Jurkat, Clone E6-1 (cell line): ENCODE results near the gene KCNS1. TPM values are rescaled to one million over a fixed set of nuclear protein-coding genes. Genes with fewer than 3 reads are reported as not detected.
"Not testable (repeated sequence)": the region's sequence is repeated elsewhere in the genome, so short reads cannot be mapped to it uniquely, and the experiment has no call there.

Experiments used
- DNase-seq: peaks from one replicate; pipeline ENCODE4 v3.0.0-alpha.2; 2011; ENCODE audit warnings: low read depth, low spot score
- H3K4me3 ChIP-seq: 2 replicates; pipeline ENCODE4 v1.5.1; 2011; ENCODE audit warnings: mild to moderate bottlenecking, low read length, control low read depth, moderate library complexity
- polyA plus RNA-seq: library from polyadenylated mRNA; unstranded; fragments of >200 nt; gene quantifications from one replicate; pipeline ENCODE4 v1.2.1, GENCODE V29; 2012; ENCODE audit warnings: missing spikeins; ENCODE audit not compliant: insufficient read length, insufficient read depth

Gene KCNS1, protein sequence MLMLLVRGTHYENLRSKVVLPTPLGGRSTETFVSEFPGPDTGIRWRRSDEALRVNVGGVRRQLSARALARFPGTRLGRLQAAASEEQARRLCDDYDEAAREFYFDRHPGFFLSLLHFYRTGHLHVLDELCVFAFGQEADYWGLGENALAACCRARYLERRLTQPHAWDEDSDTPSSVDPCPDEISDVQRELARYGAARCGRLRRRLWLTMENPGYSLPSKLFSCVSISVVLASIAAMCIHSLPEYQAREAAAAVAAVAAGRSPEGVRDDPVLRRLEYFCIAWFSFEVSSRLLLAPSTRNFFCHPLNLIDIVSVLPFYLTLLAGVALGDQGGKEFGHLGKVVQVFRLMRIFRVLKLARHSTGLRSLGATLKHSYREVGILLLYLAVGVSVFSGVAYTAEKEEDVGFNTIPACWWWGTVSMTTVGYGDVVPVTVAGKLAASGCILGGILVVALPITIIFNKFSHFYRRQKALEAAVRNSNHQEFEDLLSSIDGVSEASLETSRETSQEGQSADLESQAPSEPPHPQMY
- polyA plus RNA-seq = not detected

- DNase-seq = no peak
- H3K4me3 ChIP-seq = no peak within 1 kb of the TSS
Measured at GRCh38 chr20:45100563-45101245, at the start of gene KCNS1. Gene KCNS1 (minus strand): TSS chr20:45101127. CDS start chr20:45099236, 1,891 bp downstream.

DNA sequence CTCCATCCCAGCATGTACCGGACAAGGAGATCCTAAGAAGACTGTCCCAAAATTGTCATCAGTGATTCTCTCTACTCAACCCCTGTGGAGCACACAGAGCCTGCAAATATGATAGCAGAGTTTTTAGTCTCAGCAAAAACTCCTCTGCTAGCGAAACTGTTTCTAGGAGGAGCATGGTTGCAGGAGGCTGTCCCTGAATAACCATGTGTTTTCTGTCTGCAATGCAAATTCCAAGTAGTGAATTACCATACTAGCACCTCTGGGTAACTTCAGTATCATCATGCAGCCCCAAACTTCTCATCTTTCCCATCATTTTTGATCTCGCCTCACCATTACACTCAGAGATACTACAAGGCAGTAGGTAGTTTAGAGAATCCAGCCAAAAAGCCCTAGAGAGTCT, 48.1 kb upstream of the KCNS1 start:
- DNase-seq = no peak
- no peak overlapping the region for H3K4me3 ChIP-seq

GRCh38 chr20:45140836-45141235, 39.9 kb upstream of the KCNS1 start:
- no peak overlapping the region for H3K4me3 ChIP-seq

DNA sequence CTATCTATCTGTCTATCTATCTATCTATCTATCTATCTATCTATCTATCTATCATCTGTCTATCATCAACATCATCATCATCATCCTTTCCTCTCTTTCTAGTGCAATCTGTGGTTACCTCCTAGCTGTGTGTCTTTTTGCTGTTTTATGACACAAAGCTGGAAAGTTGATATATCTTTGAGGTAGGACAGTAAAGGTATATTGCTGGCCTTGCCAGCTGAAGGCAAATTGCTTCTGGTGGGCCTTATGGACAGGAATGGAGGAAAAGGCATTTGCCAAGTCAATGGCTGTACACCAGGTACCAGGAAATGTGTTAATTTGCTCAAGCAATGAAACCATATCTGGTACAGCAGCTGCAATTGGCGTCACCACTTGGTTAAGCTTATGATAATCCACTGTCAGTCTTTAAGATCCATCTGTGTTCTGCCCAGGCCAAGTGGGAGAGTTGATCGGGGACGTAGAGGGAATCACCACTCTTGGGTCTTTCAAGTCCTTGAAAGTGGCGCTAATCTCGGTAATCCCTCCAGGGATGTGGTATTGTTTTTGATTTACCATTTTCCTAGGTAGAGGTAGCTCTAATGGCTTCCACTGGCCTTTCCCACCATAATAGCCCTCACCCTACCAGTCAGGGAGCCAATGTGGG, 38.9 kb upstream of the KCNS1 start:
- DNase-seq, H3K4me3 ChIP-seq: not testable (repeated sequence)

More at GRCh38 chr20:45140836-45141235, 39.9 kb upstream of the KCNS1 start:
- DNase-seq = no peak

- H3K4me3 ChIP-seq = peak overlapping the region; percentile 7; the same call in 1 of the 2 replicates
- peak; percentile 40 for DNase-seq
Measured at GRCh38 chr20:45138561-45139300, 37.8 kb upstream of the KCNS1 start.

DNA sequence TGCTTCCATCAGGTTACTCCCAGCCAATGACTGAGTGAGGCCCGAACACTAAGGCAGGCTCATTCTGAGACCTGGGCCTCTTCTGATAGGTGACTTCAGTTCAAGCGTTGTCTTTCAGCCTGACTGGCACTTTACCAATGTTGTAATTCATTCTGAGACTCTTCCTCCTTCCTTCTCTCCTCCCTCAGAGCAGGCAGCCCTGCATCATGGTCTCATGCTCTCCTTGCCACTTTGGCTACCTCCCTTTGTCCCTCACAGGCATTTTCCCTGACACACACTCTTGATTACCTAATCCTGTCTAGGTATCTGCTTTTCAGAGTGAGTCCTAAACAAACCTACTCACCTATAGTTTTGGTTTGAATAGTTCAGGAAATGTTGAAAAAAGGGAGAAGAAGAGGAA, 36.0 kb upstream of the KCNS1 start:
- no peak for DNase-seq
- H3K4me3 ChIP-seq = no peak overlapping the region

GRCh38 chr20:45128099-45128498, 27.2 kb upstream of the KCNS1 start:
- no peak overlapping the region for H3K4me3 ChIP-seq
- DNase-seq = no peak

GRCh38 chr20:45124365-45124764, 23.4 kb upstream of the KCNS1 start, which contains the start of gene WFDC12:
Gene WFDC12 (minus strand): TSS chr20:45124465. CDS start chr20:45124447, 18 bp downstream.
- DNase-seq = no peak
- no peak within 1 kb of the TSS for H3K4me3 ChIP-seq

DNA sequence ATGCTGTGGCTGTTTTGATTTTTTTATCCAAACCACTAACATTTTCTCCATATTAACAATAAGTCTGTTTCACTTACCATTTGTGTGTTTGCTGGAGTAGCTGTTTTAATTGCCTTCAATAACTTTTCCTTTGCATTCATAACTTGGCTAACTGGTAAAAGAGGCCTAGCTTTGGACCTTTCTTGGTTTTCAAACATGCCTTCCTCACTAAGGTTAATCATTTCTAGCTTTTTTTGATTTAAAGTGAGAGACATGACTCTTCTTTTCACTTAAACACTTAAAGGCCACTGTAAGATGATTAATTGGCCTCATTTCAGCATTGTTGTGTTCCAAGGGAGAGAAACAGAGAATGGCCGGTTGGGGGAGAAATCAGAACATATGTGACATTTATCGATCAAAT, 20.5 kb upstream of the KCNS1 start:
- no peak for DNase-seq
- H3K4me3 ChIP-seq = no peak overlapping the region

- no peak overlapping the region for H3K4me3 ChIP-seq
- DNase-seq = no peak
Measured at GRCh38 chr20:45119556-45120266, 18.8 kb upstream of the KCNS1 start.

GRCh38 chr20:45118028-45118427, 17.1 kb upstream of the KCNS1 start:
- no peak for DNase-seq

GRCh38 chr20:45117581-45117980, 16.7 kb upstream of the KCNS1 start:
- no peak overlapping the region for H3K4me3 ChIP-seq

More at GRCh38 chr20:45118028-45118427, 17.1 kb upstream of the KCNS1 start:
- H3K4me3 ChIP-seq = no peak overlapping the region

GRCh38 chr20:45115829-45116228, 14.9 kb upstream of the KCNS1 start:
- DNase-seq = no peak
- H3K4me3 ChIP-seq = no peak overlapping the region

More at GRCh38 chr20:45117581-45117980, 16.7 kb upstream of the KCNS1 start:
- DNase-seq = no peak

DNA sequence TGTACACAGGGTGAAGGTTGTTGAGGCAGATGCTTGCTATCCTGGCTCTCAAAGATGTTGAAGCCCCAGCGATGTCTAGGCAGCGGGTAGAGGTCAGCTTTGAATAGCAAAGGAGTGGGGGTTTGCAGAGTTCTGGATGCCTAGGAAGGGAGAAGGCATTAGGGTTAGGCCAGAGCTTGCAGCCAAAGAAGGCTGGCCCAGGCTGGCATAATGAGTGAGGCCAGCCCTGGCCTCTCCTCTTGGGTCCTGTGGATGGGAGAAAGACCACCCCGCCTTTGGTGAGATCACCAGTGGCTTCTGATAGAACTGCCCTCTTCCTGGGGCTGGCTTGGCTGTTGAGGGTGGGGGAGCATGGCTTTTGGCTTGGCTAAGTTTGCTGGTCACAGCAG, 14.5 kb upstream of the KCNS1 start:
- DNase-seq = no peak
- H3K4me3 ChIP-seq = no peak overlapping the region

GRCh38 chr20:45114465-45115385, 13.8 kb upstream of the KCNS1 start, which contains the start of gene WFDC5:
Gene WFDC5 (minus strand): TSS chr20:45115174. CDS start chr20:45115083, 91 bp downstream.
- no peak for DNase-seq
- no peak within 1 kb of the TSS for H3K4me3 ChIP-seq

GRCh38 chr20:45113865-45114264, 12.9 kb upstream of the KCNS1 start:
- DNase-seq = no peak
- H3K4me3 ChIP-seq = no peak overlapping the region

DNA sequence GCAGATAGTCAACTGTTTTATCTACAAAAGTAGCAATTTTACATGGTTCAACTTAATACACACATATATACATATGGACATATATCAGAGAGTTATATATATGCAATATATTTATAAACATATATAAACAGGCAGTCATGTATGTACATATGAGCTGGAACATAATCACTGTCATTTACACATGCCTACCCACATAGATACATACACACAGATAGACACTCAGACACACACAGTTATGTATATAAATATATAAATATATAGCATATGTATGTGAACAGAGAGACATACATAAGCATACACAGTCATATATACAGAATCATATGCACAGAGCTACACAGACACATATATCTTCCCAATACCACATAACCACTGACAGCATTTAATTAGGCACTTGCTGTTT, 11.8 kb upstream of the KCNS1 start:
- no peak for DNase-seq
- H3K4me3 ChIP-seq = no peak overlapping the region
